NCI-H446 treated with DMSO at 0.1 percent for 48 hours (cell line): Measurements from ENCODE around the gene RABEP1.
"Not testable (repeated sequence)": the region's sequence is repeated elsewhere in the genome, so short reads cannot be mapped to it uniquely, and the experiment has no call there.

Experiments
- DNase-seq: peaks from one replicate; lab custom pipeline; 2025; lab: John Stamatoyannopoulos, UW

Gene RABEP1

DNA sequence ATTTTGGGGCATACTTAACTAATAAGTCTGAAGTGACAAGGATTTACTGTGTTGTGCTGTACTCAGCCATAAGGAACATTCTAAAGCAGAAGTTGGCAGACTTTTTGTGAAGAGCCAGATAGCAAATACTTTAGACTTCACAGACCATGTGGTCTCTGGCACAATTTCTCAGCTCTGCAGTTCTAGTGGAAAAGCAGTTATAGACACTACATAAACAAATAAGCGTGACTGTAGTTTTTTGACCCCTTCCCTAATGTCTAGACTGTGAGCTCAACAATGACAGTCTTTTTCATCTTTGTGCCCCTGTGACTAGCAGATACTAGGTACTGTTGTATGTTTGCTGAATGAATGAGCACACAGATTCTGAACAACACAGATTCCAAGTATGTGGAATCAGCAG is 142.8 kb downstream of the RABEP1 start:
- DNase-seq, result no peak

DNA sequence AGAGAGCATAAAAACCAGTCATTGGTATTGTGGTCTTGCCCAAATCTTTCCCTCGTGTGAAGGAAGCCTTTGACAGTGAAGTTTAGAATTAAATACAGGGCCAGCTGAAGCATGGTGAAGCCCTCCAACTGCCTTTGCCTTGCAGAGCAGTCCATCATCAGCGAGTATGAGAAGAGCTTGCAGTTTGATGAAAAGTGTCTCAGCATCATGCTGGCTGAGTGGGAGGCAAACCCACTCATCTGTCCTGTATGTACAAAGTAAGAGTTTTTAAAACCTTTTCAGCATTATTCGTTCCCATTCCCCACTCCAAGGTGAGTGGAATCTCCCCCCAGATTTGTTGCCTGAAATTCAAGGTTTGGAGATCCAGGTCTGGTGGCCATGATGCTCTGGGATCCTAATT is 143.7 kb downstream of the RABEP1 start:
- no peak for DNase-seq

DNA sequence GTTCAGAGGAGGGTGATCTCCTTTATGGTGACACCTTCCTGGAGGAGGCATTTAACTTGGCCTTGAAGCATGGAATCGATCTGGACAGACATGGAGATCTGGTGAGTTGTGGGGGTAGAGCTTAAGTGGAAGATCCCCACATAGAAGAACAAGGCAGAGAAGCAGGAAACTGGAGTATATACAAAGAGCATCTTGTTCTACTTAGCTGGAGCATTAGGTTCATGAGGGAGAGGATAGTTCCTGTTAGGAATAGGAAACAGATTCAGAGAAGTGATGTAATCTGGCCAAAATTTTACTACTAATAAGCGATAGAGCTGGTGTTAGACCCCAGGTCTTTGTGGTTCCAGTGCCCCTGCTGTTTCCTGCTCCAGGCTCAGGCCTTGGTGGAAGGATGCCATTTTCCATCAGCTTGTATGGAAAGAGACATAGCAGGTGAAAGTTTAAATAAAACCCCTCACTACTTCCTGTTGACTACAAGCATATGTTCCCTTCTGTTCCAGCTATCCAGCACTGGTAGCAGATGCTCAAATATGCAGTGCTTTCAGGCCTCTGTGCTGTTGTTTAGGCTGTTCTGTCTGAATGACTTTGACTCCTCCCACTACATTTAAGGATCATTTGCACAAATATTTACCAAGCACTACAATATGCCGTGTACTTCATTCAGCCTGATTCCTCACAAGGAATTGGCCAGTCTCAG is 147.3 kb downstream of the RABEP1 start:
- no peak for DNase-seq

DNA sequence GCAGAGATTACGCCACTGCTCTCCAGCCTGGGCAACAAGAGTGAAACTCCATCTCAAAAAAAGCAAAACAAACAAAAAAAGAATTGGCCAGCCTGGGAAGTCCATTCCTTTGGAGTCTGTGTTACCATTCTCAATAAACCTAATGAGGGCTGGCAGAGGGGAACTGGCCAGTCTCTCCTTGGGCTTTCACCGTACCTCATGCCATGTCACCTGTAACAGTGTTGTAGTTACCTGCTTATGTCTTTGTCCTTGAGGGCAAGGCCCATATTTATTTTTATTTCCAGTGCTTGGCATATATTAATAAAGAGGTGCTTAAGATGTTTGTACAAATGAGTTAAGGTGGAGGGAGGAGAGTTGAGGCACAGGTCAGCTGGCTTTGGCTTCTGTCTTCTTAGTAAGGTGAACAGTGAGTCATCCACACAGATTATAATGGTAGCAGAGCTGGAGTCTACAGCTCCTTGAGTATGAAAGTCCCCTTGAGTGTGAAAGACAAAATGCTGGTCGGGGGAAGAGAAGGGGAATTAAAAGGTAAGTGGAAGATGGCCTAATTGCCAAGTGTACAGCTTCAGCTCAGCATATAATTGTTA is 148.4 kb downstream of the RABEP1 start:
- DNase-seq, result no peak

DNA sequence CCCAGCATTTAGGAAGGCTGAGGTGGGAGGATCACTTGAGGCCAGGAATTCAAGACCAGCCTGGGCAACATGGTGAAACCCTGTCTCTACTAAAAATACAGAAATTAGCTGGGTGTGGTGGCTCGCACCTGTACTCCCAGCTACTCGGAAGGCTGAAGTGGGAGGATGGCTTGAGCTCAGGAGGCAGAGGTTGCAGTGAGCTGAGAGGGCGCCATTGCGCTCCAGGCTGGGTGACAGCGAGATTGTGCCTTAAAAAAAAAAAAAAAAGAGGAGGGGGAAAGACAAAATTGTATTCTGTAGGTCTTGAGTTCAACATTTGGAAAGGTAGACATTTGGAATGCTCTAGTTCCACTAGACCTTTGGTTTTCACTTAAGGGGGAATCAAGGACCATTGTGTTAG is 149.2 kb downstream of the RABEP1 start:
- not testable (repeated sequence) for DNase-seq

DNA sequence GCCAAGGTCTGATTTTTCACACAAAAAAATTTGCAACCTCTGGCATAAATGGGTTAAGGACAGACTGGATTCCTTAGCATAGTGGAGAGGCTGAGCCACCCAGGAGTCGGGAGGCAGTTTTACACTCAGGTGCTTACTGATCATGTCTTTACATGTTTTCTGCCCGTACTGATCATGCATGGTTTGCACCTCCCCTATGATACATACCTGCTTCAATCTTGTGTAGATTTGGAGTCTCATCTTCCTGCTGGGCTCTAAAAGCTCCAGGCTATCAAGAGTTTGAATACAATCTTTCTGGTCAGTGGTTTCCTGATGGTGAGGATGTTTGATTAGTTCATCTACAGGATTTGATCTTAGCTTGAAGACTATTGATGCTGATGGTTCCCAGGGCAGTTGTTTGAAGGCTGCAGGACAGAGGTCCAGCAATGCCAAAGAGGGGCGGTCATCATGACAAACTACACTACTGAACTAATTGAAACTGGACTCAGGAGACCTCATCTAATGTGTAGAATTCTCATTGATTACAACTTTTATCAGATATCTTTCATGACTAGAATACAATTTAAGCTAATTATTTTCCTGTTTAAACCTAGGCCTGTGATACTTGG is 150.0 kb downstream of the RABEP1 start:
- no peak for DNase-seq

DNA sequence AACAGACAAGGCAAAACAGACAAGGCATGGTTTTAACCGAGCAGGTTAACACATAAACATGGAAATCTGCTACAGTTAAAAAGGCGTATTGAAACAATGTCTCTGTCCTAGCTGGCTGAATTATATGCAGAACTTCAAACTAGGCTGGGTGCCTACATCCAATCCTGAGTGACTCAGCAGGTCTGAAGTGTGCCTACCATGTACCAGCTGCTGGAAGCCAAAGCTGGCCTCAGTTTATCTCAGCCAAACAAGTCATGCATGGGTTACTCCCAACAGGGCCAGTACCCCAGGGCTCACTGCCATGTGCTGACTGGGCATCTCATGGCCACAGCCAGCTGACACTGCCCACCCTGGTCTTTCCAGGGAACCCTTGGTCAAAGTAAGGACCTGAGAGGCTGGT is 152.9 kb downstream of the RABEP1 start:
- no peak for DNase-seq
